Measurements from ENCODE around the gene CDKL2.
"Not testable (repeated sequence)": the region's sequence is repeated elsewhere in the genome, so short reads cannot be mapped to it uniquely, and the experiment has no call there.

Gene CDKL2

GRCh38 chr4:75630174-75630936 is at the start of gene CDKL2:
Gene CDKL2, minus strand, starts transcription at chr4:75630528. Its CDS starts 4,540 bp downstream, at chr4:75625988.
- DNase-seq (ENCODE audit: low read depth in 3 of 3, low spot score in 1 of 3), result peak; percentile 78 to 87 (median 85)

- no peak for DNase-seq (ENCODE audit: low read depth in 3 of 3, low spot score in 1 of 3)
Observed at GRCh38 chr4:75678965-75679364, 48.6 kb upstream of the CDKL2 start.

GRCh38 chr4:75678473-75678872 is 48.1 kb upstream of the CDKL2 start:
- DNase-seq (ENCODE audit: low read depth in 3 of 3, low spot score in 1 of 3), result no peak

GRCh38 chr4:75675004-75675531 is 44.7 kb upstream of the CDKL2 start:
- DNase-seq (ENCODE audit: low read depth in 3 of 3, low spot score in 1 of 3), result no peak

GRCh38 chr4:75673959-75674328 is 43.6 kb upstream of the CDKL2 start:
- no peak for DNase-seq (ENCODE audit: low read depth in 3 of 3, low spot score in 1 of 3)

- peak; percentile 92 to 95 (median 94) for DNase-seq (ENCODE audit: low read depth in 3 of 3, low spot score in 1 of 3)
Observed at GRCh38 chr4:75673027-75673958, 43.0 kb upstream of the CDKL2 start, which contains the start of gene G3BP2. Gene G3BP2, minus strand, starts transcription at chr4:75673411. Its CDS starts 11,386 bp downstream, at chr4:75662025.

- peak; percentile 43 to 66 (median 46) for DNase-seq (ENCODE audit: low read depth in 3 of 3, low spot score in 1 of 3)
Observed at GRCh38 chr4:75672461-75673026, 42.2 kb upstream of the CDKL2 start.

GRCh38 chr4:75671802-75672421 is 41.6 kb upstream of the CDKL2 start:
- DNase-seq (ENCODE audit: low read depth in 3 of 3, low spot score in 1 of 3), result no peak

- DNase-seq (ENCODE audit: low read depth in 3 of 3, low spot score in 1 of 3), result no peak
Observed at GRCh38 chr4:75668596-75668995, 38.3 kb upstream of the CDKL2 start.

GRCh38 chr4:75667636-75668035 is 37.3 kb upstream of the CDKL2 start:
- DNase-seq (ENCODE audit: low read depth in 3 of 3, low spot score in 1 of 3), result not testable (repeated sequence)

- DNase-seq (ENCODE audit: low read depth in 3 of 3, low spot score in 1 of 3), result no peak
Observed at GRCh38 chr4:75666299-75666698, 36.0 kb upstream of the CDKL2 start.

GRCh38 chr4:75664604-75665003 is 34.3 kb upstream of the CDKL2 start:
- not testable (repeated sequence) for DNase-seq (ENCODE audit: low read depth in 3 of 3, low spot score in 1 of 3)

- DNase-seq (ENCODE audit: low read depth in 3 of 3, low spot score in 1 of 3), result no peak
Observed at GRCh38 chr4:75662626-75663025, 32.3 kb upstream of the CDKL2 start.

- DNase-seq (ENCODE audit: low read depth in 3 of 3, low spot score in 1 of 3), result no peak
Observed at GRCh38 chr4:75660491-75660890, 30.2 kb upstream of the CDKL2 start.

- no peak for DNase-seq (ENCODE audit: low read depth in 3 of 3, low spot score in 1 of 3)
Observed at GRCh38 chr4:75659512-75660031, 29.2 kb upstream of the CDKL2 start.

GRCh38 chr4:75658876-75659275 is 28.5 kb upstream of the CDKL2 start:
- no peak for DNase-seq (ENCODE audit: low read depth in 3 of 3, low spot score in 1 of 3)

GRCh38 chr4:75655562-75655961 is 25.2 kb upstream of the CDKL2 start:
- DNase-seq (ENCODE audit: low read depth in 3 of 3, low spot score in 1 of 3), result no peak

GRCh38 chr4:75654905-75655304 is 24.6 kb upstream of the CDKL2 start:
- no peak for DNase-seq (ENCODE audit: low read depth in 3 of 3, low spot score in 1 of 3)

GRCh38 chr4:75653845-75654503 is 23.6 kb upstream of the CDKL2 start:
- no peak for DNase-seq (ENCODE audit: low read depth in 3 of 3, low spot score in 1 of 3)

- no peak for DNase-seq (ENCODE audit: low read depth in 3 of 3, low spot score in 1 of 3)
Observed at GRCh38 chr4:75644095-75644494, 13.8 kb upstream of the CDKL2 start.
